HG02943 (cell line): Measurements from ENCODE around the gene RETREG1.
"Not testable (repeated sequence)": the region's sequence is repeated elsewhere in the genome, so short reads cannot be mapped to it uniquely, and the experiment has no call there.

Source experiments
- ATAC-seq: cut with Tn5 transposase; IDR thresholded peaks from one replicate; pipeline ENCODE4 v1.9.1; 2021; ENCODE audit warnings: mild to moderate bottlenecking, low read depth, moderate library complexity; ENCODE audit not compliant: unreplicated experiment

RETREG1 gene

GRCh38 chr5:16493261-16493660 is 123.5 kb downstream of the RETREG1 start:
- ATAC-seq, result no peak

- no peak for ATAC-seq
Measured at GRCh38 chr5:16492398-16493140, 124.2 kb downstream of the RETREG1 start.

GRCh38 chr5:16490911-16491310 is 125.9 kb downstream of the RETREG1 start:
- ATAC-seq, result no peak

GRCh38 chr5:16489322-16489791 is 127.4 kb downstream of the RETREG1 start:
- ATAC-seq, result no peak

GRCh38 chr5:16487456-16487855 is 129.3 kb downstream of the RETREG1 start:
- ATAC-seq, result no peak

GRCh38 chr5:16486711-16487111 is 130.1 kb downstream of the RETREG1 start:
- no peak for ATAC-seq

- ATAC-seq, result no peak
Measured at GRCh38 chr5:16485656-16486055, 131.1 kb downstream of the RETREG1 start.

- no peak for ATAC-seq
Measured at GRCh38 chr5:16484081-16484480, 132.7 kb downstream of the RETREG1 start.

GRCh38 chr5:16483361-16483760 is 133.4 kb downstream of the RETREG1 start:
- ATAC-seq, result no peak

GRCh38 chr5:16482891-16483290 is 133.9 kb downstream of the RETREG1 start:
- no peak for ATAC-seq

- no peak for ATAC-seq
Measured at GRCh38 chr5:16480821-16481538, 135.8 kb downstream of the RETREG1 start.

- ATAC-seq, result no peak
Measured at GRCh38 chr5:16480144-16480543, 136.7 kb downstream of the RETREG1 start.

GRCh38 chr5:16477541-16477940 is 139.3 kb downstream of the RETREG1 start:
- no peak for ATAC-seq

- not testable (repeated sequence) for ATAC-seq
Measured at GRCh38 chr5:16476417-16476816, 140.4 kb downstream of the RETREG1 start.

- ATAC-seq, result no peak
Measured at GRCh38 chr5:16471387-16471786, 145.4 kb downstream of the RETREG1 start.

GRCh38 chr5:16467363-16468219 is 149.2 kb downstream of the RETREG1 start:
- ATAC-seq, result peak; percentile 46

GRCh38 chr5:16465544-16466432 is 151.0 kb downstream of the RETREG1 start, which contains the start of gene ZNF622:
ZNF622 (minus strand) TSS chr5:16465800; CDS start chr5:16465665, 135 bp downstream.
- peak; percentile 91 for ATAC-seq

GRCh38 chr5:16464664-16465543 is 151.9 kb downstream of the RETREG1 start:
- no peak for ATAC-seq

GRCh38 chr5:16464231-16464630 is 152.6 kb downstream of the RETREG1 start:
- no peak for ATAC-seq
